MM.1S (cell line): ENCODE data around the gene CHRNA7.

Source experiments
- DNase-seq: peaks from one replicate; pipeline ENCODE4 v3.0.0-alpha.2; 2015
- H2AFZ ChIP-seq: fragments of 300-600 bp; sonication (generic); 2 replicates; pipeline ENCODE4 v1.6.0; 2016; ENCODE audit warnings: antibody characterized with exemption, low read length
- H3F3A ChIP-seq: fragments of 300-600 bp; sonication (generic); 2 replicates; pipeline ENCODE4 v1.6.1; 2016; ENCODE audit warnings: mild to moderate bottlenecking, antibody characterized with exemption, low read length, moderate library complexity, mixed read lengths; ENCODE audit not compliant: insufficient read depth
- H3K27ac ChIP-seq: fragments of 300-600 bp; sonication (generic); 2 replicates; pipeline ENCODE4 v1.5.1; 2016; ENCODE audit warnings: mild to moderate bottlenecking, low read length
- H3K27me3 ChIP-seq: fragments of 300-600 bp; sonication (generic); replicated peaks from 2 replicates; pipeline ENCODE4 v1.6.0; 2016; ENCODE audit warnings: low read length; ENCODE audit not compliant: insufficient read depth
- H3K36me3 ChIP-seq: fragments of 300-600 bp; sonication (generic); replicated peaks from 2 replicates; pipeline ENCODE4 v1.6.1; 2016; ENCODE audit warnings: mild to moderate bottlenecking, low read length, mixed read lengths; ENCODE audit not compliant: insufficient read depth
- H3K4me1 ChIP-seq: fragments of 300-600 bp; sonication (generic); 2 replicates; pipeline ENCODE4 v1.6.1; 2016; ENCODE audit warnings: low read length, mixed read lengths
- H3K4me2 ChIP-seq: fragments of 300-600 bp; sonication (generic); 2 replicates; pipeline ENCODE4 v1.6.0; 2016; ENCODE audit warnings: low read depth, low read length
- H3K4me3 ChIP-seq: fragments of 300-600 bp; sonication (generic); 2 replicates; pipeline ENCODE4 v1.5.1; 2016; ENCODE audit warnings: low read length, mixed read lengths
- H3K79me2 ChIP-seq: fragments of 300-600 bp; sonication (generic); 2 replicates; pipeline ENCODE4 v1.6.1; 2016; ENCODE audit warnings: mixed run types, low read length, mixed read lengths
- H3K9ac ChIP-seq: fragments of 300-600 bp; sonication (generic); 2 replicates; pipeline ENCODE4 v1.6.1; 2016; ENCODE audit warnings: low read length, mixed read lengths
- H3K9me2 ChIP-seq: fragments of 300-600 bp; sonication (generic); replicated peaks from 2 replicates; pipeline ENCODE4 v1.6.1; 2016; ENCODE audit warnings: mild to moderate bottlenecking, low read length, mixed read lengths; ENCODE audit not compliant: insufficient read depth
- H3K9me3 ChIP-seq: fragments of 300-600 bp; sonication (generic); replicated peaks from 2 replicates; pipeline ENCODE4 v1.6.1; 2016; ENCODE audit warnings: mild to moderate bottlenecking, low read length, mixed read lengths; ENCODE audit not compliant: insufficient read depth
- H4K20me1 ChIP-seq: fragments of 300-600 bp; sonication (generic); 2 replicates; pipeline ENCODE4 v1.6.1; 2016; ENCODE audit warnings: mild to moderate bottlenecking, low read length, moderate library complexity, mixed read lengths; ENCODE audit not compliant: insufficient read depth
- EZH2 ChIP-seq: fragments of 300-600 bp; sonication (generic); optimal IDR thresholded peaks from 2 replicates; pipeline ENCODE3; 2017; ENCODE audit warnings: low read depth, mild to moderate bottlenecking, antibody characterized with exemption, low read length, mixed read lengths
- EZH2phosphoT487 ChIP-seq: fragments of 300-600 bp; sonication (generic); IDR thresholded peaks from 2 replicates; pipeline ENCODE4 v1.6.1; 2018; ENCODE audit warnings: antibody characterized with exemption, low read length
- TF ChIP-seq, protein P1 (sequence below): fragments of 300-600 bp; sonication (generic); IDR thresholded peaks from 2 replicates; pipeline ENCODE4 v1.5.1; 2016; ENCODE audit warnings: antibody characterized with exemption, low read length, mixed read lengths

Gene CHRNA7

DNA sequence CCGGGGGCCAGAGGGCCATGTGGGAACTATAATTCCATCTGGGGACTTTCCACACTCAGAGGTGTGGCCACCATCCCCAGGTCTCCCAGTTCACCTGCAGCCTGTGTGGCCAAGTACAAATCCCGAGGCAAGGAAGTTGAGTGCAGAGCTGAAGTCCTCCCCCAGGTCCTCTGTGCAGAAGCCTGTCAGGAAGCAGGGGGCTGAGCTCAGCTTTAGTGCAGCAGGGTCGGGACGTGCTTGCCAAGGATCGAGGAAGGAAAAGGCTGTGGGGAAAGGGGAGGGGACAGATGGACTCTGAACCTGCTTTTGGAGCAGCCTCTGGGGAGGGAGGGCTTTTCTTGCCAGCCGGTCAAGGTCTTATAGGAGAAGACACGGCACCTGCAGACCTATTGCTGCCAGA lies 67.7 kb downstream of the CHRNA7 start:
- no peak overlapping the region for H3K27ac ChIP-seq
- H3K9me3 ChIP-seq = no peaks in the 10 kb centered on the region
- TF ChIP-seq EZH2phosphoT487 (no peak), EZH2 (no peak)
- TF ChIP-seq, protein P1, sequence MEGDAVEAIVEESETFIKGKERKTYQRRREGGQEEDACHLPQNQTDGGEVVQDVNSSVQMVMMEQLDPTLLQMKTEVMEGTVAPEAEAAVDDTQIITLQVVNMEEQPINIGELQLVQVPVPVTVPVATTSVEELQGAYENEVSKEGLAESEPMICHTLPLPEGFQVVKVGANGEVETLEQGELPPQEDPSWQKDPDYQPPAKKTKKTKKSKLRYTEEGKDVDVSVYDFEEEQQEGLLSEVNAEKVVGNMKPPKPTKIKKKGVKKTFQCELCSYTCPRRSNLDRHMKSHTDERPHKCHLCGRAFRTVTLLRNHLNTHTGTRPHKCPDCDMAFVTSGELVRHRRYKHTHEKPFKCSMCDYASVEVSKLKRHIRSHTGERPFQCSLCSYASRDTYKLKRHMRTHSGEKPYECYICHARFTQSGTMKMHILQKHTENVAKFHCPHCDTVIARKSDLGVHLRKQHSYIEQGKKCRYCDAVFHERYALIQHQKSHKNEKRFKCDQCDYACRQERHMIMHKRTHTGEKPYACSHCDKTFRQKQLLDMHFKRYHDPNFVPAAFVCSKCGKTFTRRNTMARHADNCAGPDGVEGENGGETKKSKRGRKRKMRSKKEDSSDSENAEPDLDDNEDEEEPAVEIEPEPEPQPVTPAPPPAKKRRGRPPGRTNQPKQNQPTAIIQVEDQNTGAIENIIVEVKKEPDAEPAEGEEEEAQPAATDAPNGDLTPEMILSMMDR = no peak
- no peak overlapping the region for H3K9ac ChIP-seq
- no peaks in the 10 kb centered on the region for H3K9me2 ChIP-seq
- H3K27me3 ChIP-seq = no peaks in the 10 kb centered on the region
- H3K4me2 ChIP-seq = no peak overlapping the region
- no peak for DNase-seq
- H3F3A ChIP-seq = no peaks in the 10 kb centered on the region
- H3K36me3 ChIP-seq = no peaks in the 10 kb centered on the region
- H4K20me1 ChIP-seq = no peaks in the 10 kb centered on the region
- no peaks in the 10 kb centered on the region for H3K79me2 ChIP-seq
- H3K4me3 ChIP-seq = no peak overlapping the region
- no peaks in the 10 kb centered on the region for H3K4me1 ChIP-seq
- no peak overlapping the region for H2AFZ ChIP-seq

DNA sequence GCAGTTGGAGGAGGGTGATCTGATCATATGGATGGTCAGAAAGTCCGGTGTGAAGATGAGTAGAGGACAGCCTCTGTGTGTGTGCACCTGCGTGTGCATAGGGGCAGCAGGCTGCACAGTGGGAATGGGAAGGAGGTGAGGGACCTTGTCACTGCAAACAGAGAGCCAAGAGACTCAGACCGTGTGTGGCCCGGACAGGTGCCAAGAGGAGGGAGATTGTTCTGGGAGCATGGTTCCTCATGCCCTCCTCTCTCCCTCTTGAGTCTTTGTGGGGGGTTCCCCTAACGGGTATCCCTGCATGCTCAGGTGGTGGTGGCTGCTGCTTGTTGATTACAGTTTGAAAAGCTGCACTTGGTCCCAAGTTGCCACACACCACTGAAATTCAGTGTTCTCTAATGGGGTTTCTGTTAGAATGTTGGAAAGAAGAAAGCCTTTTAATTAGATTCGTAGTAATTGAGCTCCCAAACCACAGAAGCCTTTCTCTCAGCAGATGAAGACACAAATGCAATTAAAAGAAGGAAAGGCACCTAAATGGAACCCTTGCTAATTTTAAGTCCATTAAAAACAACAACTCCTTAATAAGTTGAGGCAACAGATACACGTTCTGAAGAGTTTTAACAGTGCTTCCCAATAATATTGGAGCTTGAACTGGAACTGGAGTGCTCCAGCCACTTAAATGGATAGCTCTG lies 68.9 kb downstream of the CHRNA7 start:
- Histone ChIP-seq H3K27ac (no peak overlapping the region), H3K79me2 (no peaks in the 10 kb centered on the region), H3K27me3 (no peaks in the 10 kb centered on the region), H3K36me3 (no peaks in the 10 kb centered on the region), H4K20me1 (no peaks in the 10 kb centered on the region), H2AFZ (no peak overlapping the region), H3K9me3 (no peaks in the 10 kb centered on the region), H3K4me3 (no peak overlapping the region), H3F3A (no peaks in the 10 kb centered on the region), H3K9me2 (no peaks in the 10 kb centered on the region), H3K4me1 (no peaks in the 10 kb centered on the region), H3K9ac (no peak overlapping the region), H3K4me2 (no peak overlapping the region)
- TF ChIP-seq EZH2phosphoT487 = no peak
- TF ChIP-seq EZH2 = no peak
- TF ChIP-seq, protein P1 = no peak
- DNase-seq = no peak

DNA sequence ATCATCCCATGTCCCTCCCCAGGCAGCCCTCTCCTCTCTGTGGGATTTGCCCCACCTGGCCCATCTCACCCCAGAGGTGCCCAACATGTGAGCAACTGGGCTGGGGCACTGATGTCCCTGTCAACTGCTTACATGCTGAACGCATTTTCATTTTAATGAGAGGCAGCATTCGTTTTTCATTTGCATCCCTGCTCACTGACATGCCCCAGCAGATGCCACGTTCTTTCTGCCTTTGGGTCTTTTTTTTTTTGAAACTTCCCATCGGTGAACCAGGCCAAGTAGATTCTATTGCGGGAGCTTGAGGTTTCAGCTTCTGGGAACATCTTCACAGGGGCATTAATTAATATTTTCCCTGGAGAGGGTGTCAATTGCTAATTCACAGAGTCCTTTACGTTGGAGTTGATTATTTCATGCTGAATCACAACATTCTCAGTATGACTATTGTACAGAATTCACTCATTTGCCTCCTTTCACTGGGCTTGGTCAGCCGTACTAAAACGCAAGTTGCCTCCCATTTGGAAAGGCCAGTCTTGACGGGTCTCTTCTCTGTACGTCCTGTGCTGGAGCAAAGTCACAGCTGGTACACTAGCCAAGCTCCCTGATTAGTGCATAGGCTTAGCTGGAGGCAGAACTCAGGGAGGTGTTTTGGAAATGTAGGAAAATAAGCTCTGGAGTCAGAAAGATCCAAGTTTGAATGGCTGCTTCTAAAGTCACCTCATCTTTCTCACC lies 69.8 kb downstream of the CHRNA7 start:
- Histone ChIP-seq H3K27me3 (no peaks in the 10 kb centered on the region), H3K4me2 (no peak overlapping the region)
- TF ChIP-seq, protein P1 = no peak
- TF ChIP-seq EZH2phosphoT487 (no peak), EZH2 (no peak)

More for the DNA sequence above, 69.8 kb downstream of the CHRNA7 start:
- H3K9me2 ChIP-seq = no peaks in the 10 kb centered on the region
- no peaks in the 10 kb centered on the region for H3K36me3 ChIP-seq
- no peak overlapping the region for H3K27ac ChIP-seq
- no peaks in the 10 kb centered on the region for H3K9me3 ChIP-seq
- H3F3A ChIP-seq = no peaks in the 10 kb centered on the region
- H4K20me1 ChIP-seq = no peaks in the 10 kb centered on the region
- no peaks in the 10 kb centered on the region for H3K79me2 ChIP-seq
- H3K9ac ChIP-seq = no peak overlapping the region
- no peaks in the 10 kb centered on the region for H3K4me1 ChIP-seq
- no peak overlapping the region for H3K4me3 ChIP-seq
- H2AFZ ChIP-seq = no peak overlapping the region
- no peak for DNase-seq
